ENCODE measurements around the gene TMEM101.

GRCh38 chr17:43979671-43980070 lies 35.1 kb downstream of the TMEM101 start:
- TF ChIP-seq CTCF (IDR thresholded peaks at IDR 0.05; ENCODE audit: borderline replicate concordance, extremely low read depth, low read length, poor library complexity, severe bottlenecking) (no peak), EZH2 (IDR thresholded peaks at IDR 0.05; ENCODE audit: borderline replicate concordance, low read depth, low read length, severe bottlenecking) (no peak)
